Stimulated activated CD8-positive, alpha-beta memory T cell treated with anti-CD3 and anti-CD28 coated beads, Interleukin-7, amount 100 ng/mL, for 4 hours (primary cell): ENCODE measurements around the gene CELSR3.

Experiments used
- DNase-seq, 2 donors: peaks; one replicate each; pipeline ENCODE4 v3.0.0-alpha.2; 2020; ENCODE audit warnings: low read depth in 2 of 2

CELSR3 gene

GRCh38 chr3:48660800-48661400 lies 1.8 kb downstream of the CELSR3 start:
- no peak for DNase-seq

- peak in 1 of 2 donors; percentile 19 for DNase-seq
These were observed 5.8 kb downstream of the CELSR3 start for GRCh38 chr3:48656841-48657281.

GRCh38 chr3:48656061-48656840 lies 6.4 kb downstream of the CELSR3 start:
- DNase-seq, result peak; percentile 80 to 86

GRCh38 chr3:48655606-48656005 lies 7.1 kb downstream of the CELSR3 start:
- peak; percentile 50 to 65 for DNase-seq

- no peak for DNase-seq
These were observed 7.6 kb downstream of the CELSR3 start for GRCh38 chr3:48655063-48655462.

GRCh38 chr3:48652923-48653715 lies 9.6 kb downstream of the CELSR3 start:
- no peak for DNase-seq

GRCh38 chr3:48651771-48652170 lies 10.9 kb downstream of the CELSR3 start:
- DNase-seq, result no peak

GRCh38 chr3:48650723-48651122 lies 12.0 kb downstream of the CELSR3 start:
- DNase-seq, result no peak

GRCh38 chr3:48648188-48648850 lies 14.4 kb downstream of the CELSR3 start:
- no peak for DNase-seq

GRCh38 chr3:48647714-48648113 lies 15.0 kb downstream of the CELSR3 start:
- no peak for DNase-seq

- no peak for DNase-seq
These were observed 17.6 kb downstream of the CELSR3 start for GRCh38 chr3:48644898-48645760.

GRCh38 chr3:48642605-48643004 lies 20.1 kb downstream of the CELSR3 start:
- DNase-seq, result no peak

- DNase-seq, result no peak
These were observed 21.3 kb downstream of the CELSR3 start for GRCh38 chr3:48641396-48641795.

GRCh38 chr3:48639944-48640606 lies 22.6 kb downstream of the CELSR3 start:
- no peak for DNase-seq

GRCh38 chr3:48637305-48637704 lies 25.4 kb downstream of the CELSR3 start:
- no peak for DNase-seq

- DNase-seq, result no peak
These were observed 26.5 kb downstream of the CELSR3 start for GRCh38 chr3:48636149-48636655.

- peak; percentile 77 to 90 for DNase-seq
These were observed 27.3 kb downstream of the CELSR3 start, which contains the start of gene SLC26A6 for GRCh38 chr3:48635222-48636021. Gene SLC26A6 (minus strand): TSS chr3:48635461. CDS start chr3:48635393, 68 bp downstream.

GRCh38 chr3:48634661-48635221 lies 27.9 kb downstream of the CELSR3 start:
- peak; percentile 45 to 49 for DNase-seq

GRCh38 chr3:48633743-48634142 lies 28.9 kb downstream of the CELSR3 start:
- no peak for DNase-seq
